ENCODE results near the gene EFNA1.
"Not testable (repeated sequence)": the region's sequence is repeated elsewhere in the genome, so short reads cannot be mapped to it uniquely, and the experiment has no call there.

The EFNA1 gene

DNA sequence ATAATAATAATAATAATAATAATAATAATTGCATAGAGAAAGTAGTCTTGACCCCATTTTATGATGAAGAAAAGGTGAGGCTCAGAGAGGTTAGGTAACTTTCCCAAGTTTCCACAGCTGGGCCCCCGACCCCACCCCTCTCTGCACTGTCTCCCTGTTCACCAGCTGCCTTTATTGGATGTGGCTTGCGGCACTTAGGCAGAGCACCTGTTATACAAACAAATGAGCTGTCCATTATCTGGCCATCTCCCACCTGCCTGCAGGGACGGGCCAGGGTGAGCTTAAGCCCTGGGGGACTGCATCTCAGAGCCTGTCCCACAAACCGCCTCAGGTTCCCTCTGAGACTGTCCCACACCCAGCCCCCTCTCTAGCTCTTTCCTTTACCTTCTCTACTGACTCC, 10.1 kb upstream of the EFNA1 start:
- no peak overlapping the region for H3K4me3 ChIP-seq (ENCODE audit: low read depth, low read length)
- TF ChIP-seq MAX (IDR thresholded peaks at IDR 0.05; ENCODE audit: low read depth, low read length) (no peak), CTCF (IDR thresholded peaks at IDR 0.05; ENCODE audit: low read depth, low read length) (no peak), POLR2A (IDR thresholded peaks at IDR 0.05; ENCODE audit: extremely low read depth, insufficient read length) (no peak), MYC (IDR thresholded peaks at IDR 0.05; ENCODE audit: low read depth, low read length) (no peak)
- DNase-seq (ENCODE audit: low read depth) = no peak

GRCh38 chr1:155118090-155118489, 9.6 kb upstream of the EFNA1 start:
- not testable (repeated sequence) for DNase-seq (ENCODE audit: low read depth); H3K4me3 ChIP-seq (ENCODE audit: low read depth, low read length)

DNA sequence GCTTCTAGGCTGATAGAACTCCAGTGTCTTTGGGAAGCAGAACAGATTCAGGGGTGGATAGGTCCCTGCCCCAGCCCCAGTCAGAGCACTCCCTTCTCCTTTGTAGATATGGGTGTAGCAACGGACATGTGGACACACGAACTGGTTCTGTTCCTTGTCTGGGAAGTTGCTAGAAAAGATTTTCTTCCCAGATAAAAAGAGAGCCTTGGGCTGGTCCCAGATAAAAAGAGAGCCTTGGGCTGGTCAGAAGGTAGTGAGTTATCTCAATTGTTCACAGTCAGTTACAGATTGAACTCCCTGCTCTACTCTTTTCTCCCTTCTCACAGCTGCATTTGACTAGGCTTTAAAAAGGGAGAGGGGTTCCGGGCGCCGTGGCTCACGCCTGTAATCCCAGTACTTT, 7.4 kb upstream of the EFNA1 start:
- DNase-seq (ENCODE audit: low read depth) = no peak
- no peak overlapping the region for H3K4me3 ChIP-seq (ENCODE audit: low read depth, low read length)
- TF ChIP-seq POLR2A (IDR thresholded peaks at IDR 0.05; ENCODE audit: extremely low read depth, insufficient read length) (no peak), MYC (IDR thresholded peaks at IDR 0.05; ENCODE audit: low read depth, low read length) (no peak), CTCF (IDR thresholded peaks at IDR 0.05; ENCODE audit: low read depth, low read length) (no peak), MAX (IDR thresholded peaks at IDR 0.05; ENCODE audit: low read depth, low read length) (no peak)

DNA sequence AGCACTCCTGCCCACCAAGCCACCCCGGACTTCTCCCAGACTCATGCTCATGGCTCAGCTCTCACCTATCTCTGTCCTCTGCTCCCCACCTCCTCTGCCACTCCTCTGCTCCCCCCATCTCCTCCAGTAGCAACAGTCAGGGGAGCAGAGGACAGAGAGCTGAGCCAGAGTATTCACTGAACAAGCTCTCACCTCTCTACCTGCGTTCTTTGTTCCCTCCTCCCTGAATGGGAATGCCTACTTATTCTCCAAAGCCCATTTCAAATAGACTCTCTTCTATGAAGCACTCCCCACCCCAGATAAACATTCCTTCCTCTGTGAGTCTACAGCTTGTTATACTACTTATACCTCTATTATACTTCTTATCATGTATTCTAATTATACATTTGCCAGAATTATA, 6.4 kb upstream of the EFNA1 start:
- no peak overlapping the region for H3K4me3 ChIP-seq (ENCODE audit: low read depth, low read length)
- DNase-seq (ENCODE audit: low read depth) = no peak
- TF ChIP-seq MYC (IDR thresholded peaks at IDR 0.05; ENCODE audit: low read depth, low read length) (no peak), MAX (IDR thresholded peaks at IDR 0.05; ENCODE audit: low read depth, low read length) (no peak), CTCF (IDR thresholded peaks at IDR 0.05; ENCODE audit: low read depth, low read length) (no peak), POLR2A (IDR thresholded peaks at IDR 0.05; ENCODE audit: extremely low read depth, insufficient read length) (no peak)

DNA sequence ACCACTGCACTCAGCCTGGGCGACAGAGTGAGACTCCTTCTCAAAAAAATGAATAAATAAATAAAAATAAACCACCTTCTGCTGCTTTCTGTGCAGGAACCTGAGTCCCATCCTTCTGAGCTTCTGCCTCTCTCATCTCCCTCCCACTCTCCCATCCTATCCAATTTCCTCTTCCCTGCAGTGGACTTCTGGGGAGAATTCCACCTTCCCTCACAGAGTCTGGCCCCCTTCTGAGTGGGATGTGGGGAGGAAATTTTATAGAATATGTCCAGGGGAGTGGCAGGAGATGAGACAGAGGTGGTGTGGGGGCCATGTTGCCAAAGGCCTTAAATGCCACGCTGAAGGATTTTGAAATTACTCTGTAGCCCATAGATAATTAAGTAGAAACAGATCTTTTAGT, 5.4 kb upstream of the EFNA1 start:
- H3K4me3 ChIP-seq (ENCODE audit: low read depth, low read length) = no peak overlapping the region
- DNase-seq (ENCODE audit: low read depth) = no peak
- TF ChIP-seq POLR2A (IDR thresholded peaks at IDR 0.05; ENCODE audit: extremely low read depth, insufficient read length) = no peak
- no peak for TF ChIP-seq MYC (IDR thresholded peaks at IDR 0.05; ENCODE audit: low read depth, low read length)
- no peak for TF ChIP-seq CTCF (IDR thresholded peaks at IDR 0.05; ENCODE audit: low read depth, low read length)
- no peak for TF ChIP-seq MAX (IDR thresholded peaks at IDR 0.05; ENCODE audit: low read depth, low read length)

DNA sequence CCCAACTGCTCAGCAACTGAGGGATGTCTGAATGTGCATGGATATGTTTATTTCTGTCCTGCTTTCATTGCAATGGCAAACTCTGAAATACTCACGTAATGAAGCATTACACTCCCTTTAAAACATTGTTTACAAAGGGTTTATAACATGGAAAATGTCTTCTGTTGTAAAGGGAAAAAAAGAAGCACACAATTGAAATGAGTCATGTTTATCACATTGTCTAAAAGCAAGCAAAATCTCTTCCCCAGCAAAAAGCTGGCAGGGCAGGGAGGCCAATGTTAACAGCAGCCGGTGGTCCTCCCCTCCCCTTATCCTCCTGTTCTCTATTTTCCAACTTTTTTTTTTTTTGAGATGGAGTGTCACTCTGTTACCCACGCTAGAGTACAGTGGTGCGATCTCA, 3.9 kb upstream of the EFNA1 start:
- TF ChIP-seq POLR2A (IDR thresholded peaks at IDR 0.05; ENCODE audit: extremely low read depth, insufficient read length) = no peak
- no peak for TF ChIP-seq MAX (IDR thresholded peaks at IDR 0.05; ENCODE audit: low read depth, low read length)
- no peak for TF ChIP-seq CTCF (IDR thresholded peaks at IDR 0.05; ENCODE audit: low read depth, low read length)
- no peak for TF ChIP-seq MYC (IDR thresholded peaks at IDR 0.05; ENCODE audit: low read depth, low read length)
- no peak for DNase-seq (ENCODE audit: low read depth)
- no peak overlapping the region for H3K4me3 ChIP-seq (ENCODE audit: low read depth, low read length)
